HG03460 (cell line): Measurements from ENCODE around the gene CATSPERZ.

Experiments used
- ATAC-seq: cut with Tn5 transposase; IDR thresholded peaks from one replicate; pipeline ENCODE4 v1.9.1; 2021; ENCODE audit not compliant: unreplicated experiment

The CATSPERZ gene

DNA sequence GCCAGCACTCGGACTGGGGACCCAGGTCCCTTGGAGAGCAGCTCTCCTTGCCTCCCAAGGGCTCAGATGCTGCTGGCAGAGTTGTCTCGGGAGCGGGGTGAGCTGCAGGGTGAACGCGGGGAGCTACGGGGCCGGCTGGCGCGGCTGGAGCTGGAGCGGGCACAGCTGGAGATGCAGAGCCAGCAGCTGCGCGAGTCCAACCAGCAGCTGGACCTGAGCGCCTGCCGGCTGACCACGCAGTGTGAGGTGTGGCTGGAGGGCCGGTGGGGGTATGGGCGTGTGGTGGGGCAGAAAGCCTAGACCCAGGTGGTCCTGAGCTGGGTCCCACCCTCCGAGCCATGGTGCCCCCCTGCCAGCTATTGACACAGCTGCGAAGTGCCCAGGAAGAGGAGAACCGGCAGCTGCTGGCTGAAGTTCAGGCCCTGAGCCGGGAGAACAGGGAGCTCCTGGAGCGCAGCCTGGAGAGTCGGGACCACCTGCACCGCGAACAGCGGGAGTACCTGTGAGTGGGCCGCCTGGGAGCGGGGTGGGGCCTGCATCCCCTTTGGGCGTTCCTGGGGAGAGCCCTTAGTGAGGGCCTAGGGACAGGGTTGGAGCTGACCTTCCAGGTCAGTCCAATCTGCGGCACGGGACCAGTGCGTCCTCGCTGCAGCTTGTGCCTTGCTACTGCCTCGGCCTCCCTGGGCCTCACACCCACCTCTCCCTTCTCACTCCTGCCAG lies 53.0 kb downstream of the CATSPERZ start:
- ATAC-seq, result no peak

DNA sequence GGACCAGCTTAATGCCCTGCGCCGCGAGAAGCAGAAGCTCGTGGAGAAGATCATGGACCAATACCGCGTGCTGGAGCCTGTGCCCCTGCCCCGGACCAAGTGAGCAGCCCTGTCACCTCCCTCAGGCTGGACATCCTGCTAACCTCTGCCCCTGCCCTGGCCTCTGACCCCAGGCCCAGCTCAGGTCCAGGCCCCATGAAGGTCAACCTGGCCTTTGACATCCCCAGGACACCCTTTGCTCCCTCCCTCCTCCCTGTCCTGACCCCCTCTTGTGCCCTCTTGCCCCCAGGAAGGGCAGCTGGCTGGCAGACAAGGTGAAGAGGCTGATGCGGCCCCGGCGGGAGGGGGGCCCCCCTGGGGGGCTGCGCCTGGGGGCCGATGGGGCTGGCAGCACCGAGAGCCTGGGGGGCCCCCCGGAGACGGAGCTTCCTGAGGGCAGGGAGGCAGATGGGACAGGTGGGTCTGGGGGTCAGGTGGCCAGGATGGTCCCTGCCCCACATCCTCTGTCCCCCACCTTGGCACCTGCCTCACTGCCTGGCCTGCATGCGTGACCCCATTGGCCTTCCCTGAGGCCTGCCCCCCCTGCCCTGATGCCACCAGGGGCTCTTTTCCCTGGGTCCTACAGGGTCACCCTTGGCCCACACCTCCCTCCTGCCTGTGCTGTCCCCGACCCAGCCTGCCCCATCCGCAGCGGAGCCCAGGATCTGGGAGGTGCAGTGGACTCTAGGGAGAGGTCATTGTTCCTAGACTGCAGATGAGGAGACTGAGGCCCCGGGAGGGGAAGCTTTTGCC lies 53.8 kb downstream of the CATSPERZ start:
- ATAC-seq, result no peak
